Bone marrow (tissue), 2 donors: Measurements from ENCODE around the gene INPP5A.
"Not testable (repeated sequence)": the region's sequence is repeated elsewhere in the genome, so short reads cannot be mapped to it uniquely, and the experiment has no call there.

Experiments used
- DNase-seq, 2 donors: peaks; one replicate each; lab custom pipeline; 2025; lab: John Stamatoyannopoulos, UW

Gene INPP5A

DNA sequence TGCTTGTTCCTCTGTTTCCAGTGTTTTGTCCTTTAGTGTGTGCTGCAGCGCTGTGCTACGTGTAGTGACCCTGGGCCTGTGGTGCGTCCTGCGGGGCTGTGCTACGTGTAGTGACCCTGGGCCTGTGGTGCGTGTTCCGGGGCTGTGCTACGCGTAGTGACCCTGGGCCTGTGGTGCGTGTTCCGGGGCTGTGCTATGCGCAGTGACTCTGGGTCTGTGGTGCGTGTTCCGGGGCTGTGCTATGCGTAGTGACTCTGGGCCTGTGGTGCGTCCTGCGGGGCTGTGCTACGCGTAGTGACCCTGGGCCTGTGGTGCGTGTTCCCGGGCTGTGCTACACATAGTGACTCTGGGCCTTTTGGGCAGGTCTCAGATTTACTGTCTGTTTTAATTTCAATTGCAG lies 60.1 kb downstream of the INPP5A start:
- DNase-seq, result no peak

DNA sequence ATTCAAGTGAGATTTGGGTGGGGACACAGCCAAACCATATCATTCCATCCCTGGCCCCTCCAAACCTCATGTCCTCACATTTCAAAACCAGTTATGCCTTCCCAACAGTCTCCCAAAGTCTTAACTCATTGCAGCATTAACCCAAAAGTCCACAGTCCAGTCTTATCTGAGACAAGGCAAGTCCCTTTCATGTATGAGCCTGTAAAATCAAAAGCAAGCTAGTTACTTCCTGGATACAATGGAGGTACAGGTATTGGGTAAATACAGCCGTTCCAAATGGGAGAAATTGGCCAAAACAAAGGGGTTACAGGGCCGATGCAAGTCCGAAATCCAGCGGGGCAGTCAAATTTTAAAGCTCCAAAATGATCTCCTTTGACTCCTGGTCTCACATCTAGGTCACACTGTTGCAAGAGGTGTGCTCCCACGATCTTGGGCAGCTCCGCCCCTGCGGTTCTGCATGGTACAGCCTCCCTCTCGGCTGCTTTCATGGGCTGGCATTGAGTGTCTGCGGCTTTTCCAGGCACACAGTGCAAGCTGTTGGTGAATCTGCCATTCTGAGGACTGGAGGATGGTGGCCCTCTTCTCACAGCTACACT lies 61.5 kb downstream of the INPP5A start:
- not testable (repeated sequence) for DNase-seq

DNA sequence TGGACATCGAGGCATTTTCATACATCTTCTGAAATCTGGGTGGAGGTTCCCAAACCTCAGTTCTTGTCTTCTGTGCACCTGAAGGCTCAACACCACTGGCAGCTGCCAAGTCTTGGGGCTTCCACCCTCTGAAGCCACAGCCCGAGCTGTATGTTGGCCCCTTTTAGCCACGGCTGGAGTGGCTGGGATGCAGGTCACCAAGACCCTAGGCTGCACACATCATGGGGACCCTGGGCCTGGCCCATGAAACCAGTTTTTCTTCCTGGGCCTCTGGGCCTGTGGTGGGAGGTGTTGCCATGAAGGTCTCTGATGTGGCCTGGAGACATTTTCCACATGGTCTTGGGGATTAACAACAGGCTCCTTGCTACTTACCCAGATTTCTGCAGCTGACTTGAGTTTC lies 62.1 kb downstream of the INPP5A start:
- DNase-seq, result no peak

DNA sequence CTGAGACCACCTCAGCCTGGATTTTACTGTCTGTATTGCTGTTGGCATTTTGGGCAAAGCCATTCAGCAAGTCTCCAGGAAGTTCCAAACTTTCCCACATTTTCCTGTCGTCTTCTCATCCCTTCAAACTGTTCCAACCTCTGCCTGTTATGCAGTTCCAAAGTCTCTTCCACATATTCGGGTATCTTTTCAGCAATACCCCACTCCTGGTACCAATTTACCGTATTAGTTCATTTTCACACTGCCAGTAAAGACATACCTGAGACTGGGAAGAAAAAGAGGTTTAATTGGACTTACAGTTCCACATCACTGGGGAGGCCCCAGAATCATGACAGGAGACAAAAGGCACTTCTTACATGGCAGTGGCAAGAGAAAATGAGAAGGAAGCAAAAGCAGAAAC lies 62.8 kb downstream of the INPP5A start:
- no peak for DNase-seq

DNA sequence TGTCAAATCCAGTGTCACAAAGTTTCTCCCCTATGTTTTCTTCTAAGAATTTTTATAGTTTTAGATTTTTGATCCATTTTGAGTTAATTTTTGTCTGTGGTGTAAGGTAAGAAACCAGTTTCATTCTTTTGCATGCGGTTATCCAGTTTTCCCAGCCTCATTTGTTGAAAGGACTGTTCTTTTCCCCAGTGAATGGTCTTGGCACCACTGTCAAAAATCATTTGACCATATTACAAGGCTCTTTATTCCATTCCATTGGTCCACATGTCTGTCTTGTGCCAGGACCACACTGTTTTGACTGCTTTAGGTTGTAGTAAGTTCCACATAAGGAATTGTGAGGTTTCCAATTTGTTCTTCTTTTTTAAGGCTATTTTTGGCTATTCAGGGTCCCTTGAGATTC lies 64.0 kb downstream of the INPP5A start:
- DNase-seq, result no peak

DNA sequence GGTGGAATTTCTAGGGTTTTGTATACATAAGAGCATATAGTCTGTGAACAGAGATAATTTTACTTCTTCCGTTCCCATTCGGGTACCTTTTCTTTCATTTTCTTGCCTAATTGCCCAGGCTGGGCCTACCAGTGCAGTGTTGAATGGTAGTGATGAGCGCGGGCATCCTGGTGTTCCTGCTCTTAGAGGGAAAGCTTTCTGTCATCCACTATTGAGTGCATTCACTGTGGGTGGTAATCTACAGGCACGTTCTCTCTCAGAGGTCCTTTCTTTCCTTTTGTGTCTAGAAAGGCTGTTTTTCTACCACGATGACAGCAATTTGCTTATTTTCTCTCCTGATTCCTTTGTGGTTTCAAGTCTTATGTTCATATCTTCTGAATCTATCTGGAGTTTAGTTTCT lies 65.0 kb downstream of the INPP5A start:
- DNase-seq, result no peak

DNA sequence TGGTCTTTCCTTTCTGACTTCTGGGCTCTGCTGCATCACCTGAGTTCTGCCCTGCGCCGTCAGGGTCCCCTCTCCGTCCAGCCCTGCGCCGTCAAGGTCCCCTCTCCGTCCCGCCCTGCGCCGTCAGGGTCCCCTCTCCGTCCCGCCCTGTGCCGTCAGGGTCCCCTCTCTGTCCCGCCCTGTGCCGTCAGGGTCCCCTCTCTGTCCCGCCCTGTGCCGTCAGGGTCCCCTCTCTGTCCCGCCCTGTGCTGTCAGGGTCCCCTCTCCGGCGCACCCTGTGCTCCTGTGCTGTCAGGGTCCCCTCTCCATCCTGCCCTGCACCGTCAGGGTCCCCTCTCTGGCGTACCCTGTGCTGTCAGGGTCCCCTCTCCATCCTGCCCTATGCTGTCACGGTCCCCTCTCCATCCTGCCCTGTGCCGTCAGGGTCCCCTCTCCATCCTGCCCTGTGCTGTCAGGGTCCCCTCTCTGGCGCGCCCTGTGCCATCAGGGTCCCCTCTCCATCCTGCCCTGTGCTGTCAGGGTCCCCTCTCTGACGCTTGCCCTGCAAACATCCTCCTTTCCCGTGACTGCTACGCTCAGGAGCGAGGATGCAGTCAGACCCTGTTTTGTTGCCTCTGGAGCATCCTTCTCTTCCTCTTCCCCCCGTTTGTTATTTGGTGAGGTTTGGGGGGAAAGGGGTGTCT lies 66.4 kb downstream of the INPP5A start:
- no peak for DNase-seq

DNA sequence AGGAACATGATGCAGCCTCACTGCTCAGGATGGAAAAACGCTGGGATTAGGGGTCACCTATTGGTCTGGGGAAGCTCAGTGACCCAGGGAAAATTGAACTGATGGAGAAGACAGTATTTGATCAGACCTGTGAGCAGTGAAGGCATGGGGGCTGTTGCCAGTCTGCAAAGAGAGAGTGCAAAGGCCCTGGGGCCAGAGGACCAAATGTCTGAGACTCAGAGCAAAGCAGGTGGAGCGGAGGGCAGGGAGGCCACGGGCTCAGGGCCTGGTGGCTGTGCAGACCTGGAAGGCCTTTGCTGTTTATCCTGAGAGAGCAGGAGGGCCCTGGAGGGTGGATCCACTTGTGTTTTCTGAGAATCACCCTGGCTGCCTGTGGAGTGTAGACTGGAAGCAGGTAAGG lies 67.1 kb downstream of the INPP5A start:
- no peak for DNase-seq

DNA sequence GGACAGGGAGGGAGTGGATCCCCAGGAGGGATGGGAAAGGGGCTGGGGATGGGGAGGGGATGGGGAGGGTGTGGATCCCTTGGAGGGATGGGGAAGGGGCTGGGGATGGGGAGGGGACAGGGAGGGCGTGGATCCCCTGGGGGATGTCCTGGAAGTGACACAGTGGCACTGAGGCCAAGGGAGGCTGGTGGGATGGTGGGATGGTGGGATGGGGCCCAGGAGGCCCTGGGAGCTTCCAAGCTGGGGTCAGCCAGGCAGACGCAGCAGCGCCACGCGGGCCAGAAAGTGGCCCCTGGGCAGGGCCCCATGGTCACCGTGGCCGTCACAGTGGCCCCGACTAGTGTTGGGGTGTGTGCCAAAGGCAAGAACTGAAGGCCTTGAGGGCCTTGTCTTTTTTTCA lies 67.8 kb downstream of the INPP5A start:
- no peak for DNase-seq

DNA sequence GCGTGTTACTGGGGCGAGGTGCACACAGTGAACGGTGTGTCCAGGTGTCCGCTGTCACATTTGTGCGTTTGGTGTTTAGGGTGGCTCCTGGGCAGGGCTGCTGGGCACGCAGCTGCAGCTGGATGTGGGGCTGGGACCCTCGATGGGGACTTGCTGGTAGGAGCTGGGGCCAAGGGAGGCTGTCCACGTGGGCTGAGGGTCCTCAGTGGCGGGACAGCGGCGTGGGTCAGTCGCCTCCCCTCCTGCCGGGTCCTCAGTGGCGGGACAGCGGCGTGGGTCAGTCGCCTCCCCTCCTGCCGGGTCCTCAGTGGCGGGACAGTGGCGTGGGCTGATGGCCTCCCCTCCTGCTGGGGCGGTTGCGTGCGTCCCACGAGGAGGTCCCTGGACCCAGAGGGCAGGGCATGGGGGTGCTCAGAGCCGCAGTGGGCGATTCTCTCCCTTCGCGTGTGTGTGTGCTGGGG lies 68.5 kb downstream of the INPP5A start:
- no peak for DNase-seq

DNA sequence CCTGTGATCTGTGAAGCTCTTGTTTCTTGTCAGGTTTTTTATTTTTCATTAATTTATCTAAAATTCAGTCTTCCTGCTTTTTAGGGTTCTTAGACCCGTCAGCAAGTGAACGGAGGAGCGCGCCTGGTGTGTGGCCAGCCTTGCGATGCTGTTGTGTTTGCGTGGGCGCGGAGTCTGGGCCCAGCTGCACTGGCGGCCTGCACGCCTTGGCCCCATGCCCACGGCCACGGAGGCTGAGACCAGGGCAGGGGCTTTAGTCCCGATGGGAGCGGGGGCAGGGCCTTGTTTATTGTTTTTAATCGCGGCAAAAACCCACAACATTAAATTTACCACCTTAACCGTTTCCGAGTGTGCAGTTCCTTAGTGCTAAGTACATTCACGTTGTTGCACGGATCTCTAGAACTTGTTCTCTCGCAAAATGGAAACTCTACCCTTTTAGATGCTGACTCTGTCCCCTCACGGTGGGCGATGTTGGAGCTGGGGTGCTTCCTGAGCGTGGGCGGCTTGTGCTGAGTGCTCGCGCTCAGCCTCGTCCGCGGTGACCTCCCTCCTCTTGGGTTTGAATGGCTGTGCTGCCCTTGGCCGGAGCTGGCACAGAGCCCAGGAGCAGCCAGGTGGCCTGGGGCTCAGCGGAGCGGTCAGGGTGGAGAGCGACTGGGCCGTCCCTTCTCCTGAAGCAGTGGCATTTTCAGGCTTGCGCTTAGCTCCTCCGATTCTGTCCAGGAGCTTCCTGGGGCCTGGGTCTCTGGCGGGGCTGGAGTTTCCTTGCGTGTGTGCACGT lies 69.1 kb downstream of the INPP5A start:
- DNase-seq, result no peak

DNA sequence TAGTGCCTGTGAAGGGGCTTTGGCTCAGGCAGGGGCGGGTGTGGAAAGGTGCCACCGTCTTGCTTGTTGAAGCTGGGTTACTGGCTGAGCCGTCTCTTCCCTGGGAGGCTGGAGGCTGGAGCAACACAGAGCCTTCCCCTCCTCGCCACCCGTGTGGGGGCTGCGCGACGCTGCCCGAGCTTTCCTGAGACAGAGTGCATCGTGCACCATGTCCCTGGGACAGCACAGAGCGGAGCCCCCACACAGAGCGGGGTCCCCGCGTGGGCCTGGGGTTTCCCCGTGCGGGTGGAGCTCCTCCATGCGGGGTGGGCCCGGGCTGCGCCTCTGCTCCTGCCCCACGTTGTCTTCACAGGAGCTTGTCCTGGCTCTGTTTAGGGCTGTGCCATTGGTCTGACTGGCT lies 69.9 kb downstream of the INPP5A start:
- no peak for DNase-seq

DNA sequence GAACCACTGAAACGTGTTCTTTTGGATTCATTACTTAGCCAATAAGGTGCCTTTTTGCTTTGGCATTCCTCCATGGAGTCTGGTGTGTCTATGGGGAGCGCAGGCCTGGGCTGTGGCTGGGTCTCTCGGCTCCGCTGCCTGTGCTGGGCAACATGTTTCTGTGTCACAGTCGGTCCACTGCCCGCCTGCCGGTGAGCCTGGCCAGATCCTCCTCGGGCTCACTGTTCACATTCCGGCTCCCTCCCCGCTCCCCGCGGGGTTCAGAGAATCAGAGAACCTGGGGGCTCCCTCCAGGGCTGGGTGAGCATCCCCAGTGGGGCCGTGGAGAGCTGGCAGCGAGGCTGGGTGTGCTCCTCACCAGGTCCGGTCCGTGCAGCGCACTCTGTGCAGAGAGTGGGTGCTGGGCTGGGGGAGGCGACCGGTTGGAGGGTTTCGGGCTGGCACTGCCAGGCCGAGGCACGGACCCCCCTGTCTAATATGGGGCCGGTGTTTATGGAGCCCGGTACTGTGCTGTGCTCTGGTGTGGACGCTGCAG lies 70.4 kb downstream of the INPP5A start:
- no peak for DNase-seq

DNA sequence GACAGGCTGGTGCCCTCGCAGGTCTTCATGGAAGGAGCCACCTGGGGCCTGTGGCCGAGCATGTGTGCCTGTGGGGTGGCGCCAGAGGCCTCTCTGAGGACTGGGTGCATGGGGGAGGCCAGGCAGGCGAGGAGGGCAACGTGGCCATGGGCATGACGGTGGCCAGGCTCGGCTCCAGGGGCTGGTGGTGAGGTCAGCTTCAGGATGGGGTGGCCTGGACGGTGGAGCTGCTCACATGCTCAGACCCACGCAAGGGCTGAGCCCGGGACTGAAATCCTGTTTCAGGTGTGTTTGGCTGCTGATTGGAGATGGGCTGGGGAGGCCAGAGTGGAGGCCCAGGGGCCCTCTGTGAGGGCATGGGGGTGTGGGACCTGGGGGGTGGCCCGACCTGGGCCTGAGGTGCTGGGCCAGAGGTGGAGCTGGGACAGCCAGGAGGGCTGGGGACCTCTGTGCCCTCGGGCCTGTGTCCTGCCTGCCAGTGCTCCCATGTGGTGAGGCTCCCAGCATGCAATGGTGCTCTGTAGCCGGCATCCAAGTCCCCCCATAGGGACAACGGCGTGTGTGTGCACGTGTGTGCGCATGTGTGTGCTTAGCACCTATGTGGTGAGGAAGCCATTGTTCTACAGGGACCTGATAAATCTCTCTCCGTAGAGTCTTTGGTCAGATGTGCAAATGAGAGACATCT lies 71.1 kb downstream of the INPP5A start:
- DNase-seq, result no peak

DNA sequence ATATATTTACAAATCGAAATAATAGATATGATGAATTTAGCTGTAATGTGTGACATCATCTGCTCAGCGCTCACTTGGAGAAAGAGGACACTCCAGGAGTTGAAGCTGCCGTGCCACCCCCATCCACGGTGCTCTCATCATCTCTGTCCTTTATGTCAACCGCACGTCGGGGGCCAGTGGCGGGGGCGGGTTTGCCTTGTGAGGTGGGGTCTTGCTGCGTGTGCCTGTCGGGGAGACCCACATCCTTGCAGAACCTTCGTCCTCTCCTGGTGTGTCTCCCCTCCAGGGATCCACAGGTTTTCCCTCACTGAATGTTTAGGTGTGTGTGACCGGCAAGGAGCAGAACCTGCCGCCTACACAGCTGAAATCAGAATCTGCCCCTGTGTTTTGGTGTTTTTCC lies 71.6 kb downstream of the INPP5A start:
- no peak for DNase-seq

DNA sequence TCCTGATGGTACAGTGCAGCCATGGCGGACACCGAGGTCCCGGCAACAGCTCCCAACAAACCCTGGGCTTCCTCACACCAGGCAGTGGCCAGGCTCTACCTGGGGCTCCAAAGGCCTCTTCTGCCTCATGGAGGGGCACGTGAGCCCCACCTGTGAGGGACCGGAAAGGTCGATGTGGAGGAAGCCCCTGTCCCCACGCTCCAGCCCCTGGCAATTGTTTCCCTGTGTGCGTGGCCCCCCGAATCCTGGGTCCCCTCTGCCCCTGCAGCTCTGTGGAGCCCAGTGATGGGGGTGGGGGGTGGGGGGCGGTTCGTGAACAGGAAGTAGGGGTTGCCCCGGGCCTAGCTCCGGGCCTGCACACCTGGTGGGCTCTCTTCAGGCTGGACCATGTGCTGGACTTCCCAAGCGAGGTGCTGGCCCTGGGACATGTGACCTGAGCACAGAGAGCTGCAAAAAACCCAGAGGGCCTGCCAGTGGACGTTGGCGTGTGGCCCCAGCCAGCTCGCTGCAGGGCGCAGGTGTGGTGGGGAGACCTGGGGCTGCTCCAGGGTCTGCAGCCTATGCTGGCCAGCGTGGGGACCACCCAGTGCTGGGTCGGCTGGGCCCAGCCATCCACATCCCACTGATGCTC lies 72.6 kb downstream of the INPP5A start:
- no peak for DNase-seq

DNA sequence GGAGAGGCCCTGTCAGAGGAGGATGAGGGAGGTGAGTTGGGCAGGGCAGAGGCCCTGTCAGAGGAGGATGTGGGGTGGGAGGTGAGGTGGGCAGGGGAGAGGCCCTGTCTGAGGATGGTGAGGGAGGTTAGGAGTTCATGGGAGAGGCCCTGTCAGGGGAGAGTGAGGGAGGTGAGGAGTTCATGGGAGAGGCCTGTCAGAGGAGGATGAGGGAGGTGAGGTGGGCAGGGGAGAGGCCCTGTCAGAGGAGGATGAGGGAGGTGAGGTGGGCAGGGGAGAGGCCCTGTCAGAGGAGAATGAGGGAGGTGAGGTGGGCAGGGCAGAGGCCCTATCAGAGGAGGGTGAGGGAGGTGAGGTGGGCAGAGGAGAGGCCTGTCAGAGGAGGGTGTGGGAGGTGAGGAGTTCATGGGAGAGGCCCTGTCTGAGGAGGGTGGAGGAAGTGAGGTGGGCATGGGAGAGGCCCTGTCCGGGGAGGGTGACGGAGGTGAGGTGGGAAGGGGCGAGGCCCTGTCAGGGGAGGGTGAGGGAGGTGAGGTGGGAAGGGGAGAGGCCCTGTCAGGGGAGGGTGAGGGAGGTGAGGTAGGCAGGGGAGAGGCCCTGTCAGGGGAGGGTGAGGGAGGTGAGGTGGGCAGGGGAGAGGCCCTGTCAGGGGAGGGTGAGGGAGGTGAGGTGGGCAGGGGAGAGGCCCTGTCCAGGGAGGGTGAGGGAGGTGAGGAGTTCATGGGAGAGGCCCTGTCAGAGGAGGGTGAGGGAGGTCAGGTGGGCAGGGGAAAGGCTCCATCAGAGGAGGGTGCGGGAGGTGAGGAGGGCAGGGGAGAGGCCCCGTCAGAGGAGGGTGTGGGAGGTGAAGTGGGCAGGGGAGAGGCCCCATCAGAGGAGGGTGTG lies 73.7 kb downstream of the INPP5A start:
- no peak for DNase-seq

DNA sequence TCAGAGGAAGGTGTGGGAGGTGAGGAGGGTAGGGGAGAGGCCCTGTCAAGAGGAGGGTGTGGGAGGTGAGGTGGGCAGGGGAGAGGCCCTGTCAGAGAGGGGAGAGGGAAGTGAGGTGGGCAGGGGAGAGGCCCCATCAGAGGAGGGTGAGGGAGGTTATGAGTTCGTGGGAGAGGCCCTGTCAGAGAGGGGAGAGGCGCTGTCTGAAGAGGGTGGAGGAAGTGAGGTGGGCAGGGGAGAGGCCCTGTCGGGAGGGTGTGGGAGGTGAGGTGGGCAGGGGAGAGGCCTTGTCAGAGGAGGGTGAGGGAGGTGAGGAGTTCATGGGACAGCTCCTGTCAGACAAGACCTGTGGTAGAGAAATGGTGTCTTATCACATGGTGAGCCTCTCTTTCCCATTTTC lies 74.4 kb downstream of the INPP5A start:
- DNase-seq, result no peak

DNA sequence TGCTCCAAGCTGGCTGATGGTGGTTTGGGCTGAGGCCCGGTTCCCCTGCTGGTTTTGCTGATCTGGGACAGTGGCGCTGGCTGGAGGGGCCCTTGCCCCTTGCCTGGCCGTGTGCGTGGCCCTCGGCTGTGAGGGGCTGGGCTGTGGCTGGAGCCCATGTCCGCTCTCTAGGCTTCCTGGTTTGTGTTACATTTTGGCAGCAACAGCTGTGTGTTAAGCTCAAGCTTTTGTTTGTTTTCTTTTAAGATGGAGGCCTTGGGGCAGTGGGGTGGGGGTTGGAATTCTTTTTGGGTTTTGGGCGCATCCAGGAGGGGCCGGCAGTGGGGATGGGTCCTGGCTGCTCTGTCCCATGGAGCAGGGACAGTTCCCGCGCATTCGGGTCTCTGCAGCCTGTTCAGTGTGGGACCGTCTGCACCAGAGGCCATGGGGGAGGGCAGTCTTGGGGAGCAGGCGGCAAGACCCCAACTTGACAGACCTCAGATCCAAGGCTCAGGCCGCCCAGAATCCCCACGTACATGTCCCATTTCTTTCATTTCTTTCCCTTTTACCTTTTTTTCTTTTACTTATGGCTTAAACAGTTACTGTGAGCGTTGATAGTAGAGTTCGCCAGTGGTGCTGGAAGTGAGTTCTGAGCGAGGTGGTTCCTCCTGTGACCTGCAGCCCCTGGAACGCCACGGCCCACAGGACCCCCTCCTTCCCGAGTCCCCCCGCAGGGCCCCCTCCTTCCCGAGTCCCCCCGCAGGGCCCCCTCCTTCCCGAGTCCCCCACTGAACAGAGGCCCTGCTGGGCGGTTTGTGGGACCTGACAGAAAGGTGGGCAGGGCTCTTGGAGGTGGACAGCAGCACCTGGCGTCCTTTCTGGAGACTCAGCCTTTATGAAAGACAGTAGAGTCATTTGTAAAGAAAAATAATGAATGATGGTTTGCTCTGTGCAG lies 75.3 kb downstream of the INPP5A start:
- DNase-seq, result no peak
